ENCODE measurements around the gene TMEM63C.

DNA sequence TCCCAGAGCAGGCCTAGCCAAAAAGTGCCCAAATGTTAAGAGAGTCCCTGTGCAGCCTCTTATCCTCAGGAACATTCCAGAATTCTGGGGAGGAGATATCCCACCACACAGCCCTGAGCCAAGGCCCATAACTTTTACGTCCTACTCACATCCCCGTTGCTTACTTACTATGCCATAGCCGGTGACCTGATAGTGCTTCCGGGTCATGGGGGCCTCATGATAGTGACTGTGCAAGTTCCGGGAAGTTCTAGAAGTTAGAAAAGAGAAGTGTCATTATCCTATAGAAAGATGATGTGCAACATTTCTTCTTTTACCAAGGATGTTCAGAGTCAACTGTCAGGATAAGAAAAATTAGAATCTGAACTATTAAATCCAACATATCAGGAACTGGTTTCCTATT, 105.0 kb downstream of the TMEM63C start:
- no peak for TF ChIP-seq POLR2A (IDR thresholded peaks at IDR 0.05; ENCODE audit: low read length)
- TF ChIP-seq GATA1 (IDR thresholded peaks at IDR 0.05; ENCODE audit: low read depth, low read length) = no peak
